ENCODE data around the gene TBCD.

DNA sequence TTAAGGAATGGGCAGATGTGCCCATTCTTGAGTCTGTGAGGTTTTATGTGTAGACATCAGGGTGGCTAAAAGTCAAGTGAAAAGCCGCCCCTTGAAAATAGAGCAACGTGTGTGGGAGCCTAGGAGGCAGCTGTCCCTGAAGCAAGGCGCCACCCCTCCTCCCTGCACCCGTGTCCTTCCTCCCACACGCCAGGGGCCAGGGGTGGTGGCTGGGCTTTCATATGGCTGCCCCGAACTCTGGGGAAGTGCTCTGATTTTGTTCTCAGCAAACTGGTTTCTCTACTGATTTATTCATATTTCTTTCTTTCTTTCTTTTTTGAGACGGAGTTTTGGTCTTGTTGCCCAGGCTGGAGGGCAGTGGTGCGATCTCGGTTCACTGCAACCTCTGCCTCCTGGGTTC lies 83.3 kb downstream of the TBCD start:
- TF ChIP-seq EZH2 (IDR thresholded peaks at IDR 0.05; ENCODE audit: insufficient read depth, poor library complexity, severe bottlenecking) (no peak), EZH2phosphoT487 (IDR thresholded peaks at IDR 0.05; ENCODE audit: insufficient read depth, low read depth) (no peak)
